CD14-positive monocyte (primary cell): ENCODE data around the gene UNCX. TPM values are rescaled to one million over a fixed set of nuclear protein-coding genes. Genes with fewer than 3 reads are reported as not detected.

ENCODE experiments used
- DNase-seq, 3 donors: peaks; one replicate each; pipeline ENCODE4 v3.0.0-alpha.2; 2011 to 2022
- H2AFZ ChIP-seq: 2 replicates; pipeline ENCODE4 v1.6.0; 2012; ENCODE audit warnings: mild to moderate bottlenecking, low read depth, low read length, inconsistent platforms; ENCODE audit not compliant: insufficient read depth, poor library complexity, severe bottlenecking
- H3K27ac ChIP-seq, 2 donors: 1 replicate in 1 of 2; 2 replicates in 1 of 2; pipeline ENCODE4 v1.5.1; 2012 to 2013; ENCODE audit warnings: low read length in 2 of 2, control low read depth in 1 of 2, inconsistent platforms in 1 of 2, low read depth in 1 of 2, mild to moderate bottlenecking in 1 of 2
- H3K27me3 ChIP-seq, 2 donors: one replicate each; pipeline versions ENCODE4 v1.6.0 to v1.6.1; 2011 to 2013; ENCODE audit warnings: low read length in 2 of 2; ENCODE audit not compliant: control insufficient read depth in 2 of 2, insufficient read depth in 2 of 2
- H3K36me3 ChIP-seq, 2 donors: replicated peaks in 1 of 2; 1 replicate in 1 of 2; 2 replicates in 1 of 2; pipeline versions ENCODE4 v1.5.1 to v1.6.1; 2012 to 2013; ENCODE audit warnings: low read length in 2 of 2, control low read depth in 1 of 2, inconsistent platforms in 1 of 2, mild to moderate bottlenecking in 1 of 2; ENCODE audit not compliant: insufficient read depth in 2 of 2, control insufficient read depth in 1 of 2
- H3K4me1 ChIP-seq, 2 donors: 1 replicate in 1 of 2; 2 replicates in 1 of 2; pipeline versions ENCODE4 v1.5.1 to v1.6.1; 2012 to 2013; ENCODE audit warnings: low read length in 2 of 2, control low read depth in 1 of 2, inconsistent platforms in 1 of 2, mild to moderate bottlenecking in 1 of 2, moderate library complexity in 1 of 2; ENCODE audit not compliant: insufficient read depth in 2 of 2, control insufficient read depth in 1 of 2
- H3K4me2 ChIP-seq: replicated peaks from 2 replicates; pipeline ENCODE3; 2012; ENCODE audit warnings: low read length, moderate library complexity, mild to moderate bottlenecking; ENCODE audit not compliant: poor library complexity, severe bottlenecking; ENCODE audit errors: extremely low read depth
- H3K4me3 ChIP-seq, 3 experiments: fragments of 200-600 bp in 1 of 3; sonication (generic) in 1 of 3; replicated peaks in 1 of 3; 1 replicate in 2 of 3; 2 replicates in 1 of 3; pipeline ENCODE4 v1.5.1; 2011 to 2013; ENCODE audit warnings: low read length in 3 of 3, mild to moderate bottlenecking in 3 of 3, control low read depth in 2 of 3, low read depth in 2 of 3, inconsistent platforms in 1 of 3, moderate library complexity in 1 of 3
- H3K79me2 ChIP-seq: 2 replicates; pipeline ENCODE4 v1.6.0; 2012; ENCODE audit warnings: mild to moderate bottlenecking, control low read depth, inconsistent platforms, low read length, moderate library complexity; ENCODE audit not compliant: insufficient read depth
- H3K9ac ChIP-seq: 2 replicates; pipeline ENCODE4 v1.6.0; 2017; ENCODE audit warnings: low read length, mild to moderate bottlenecking; ENCODE audit not compliant: insufficient read depth, poor library complexity, severe bottlenecking
- H3K9me3 ChIP-seq, 2 donors: replicated peaks in 1 of 2; 1 replicate in 1 of 2; 2 replicates in 1 of 2; pipeline versions ENCODE4 v1.5.1 to v1.6.1; 2012 to 2013; ENCODE audit warnings: low read length in 2 of 2, control low read depth in 1 of 2; ENCODE audit not compliant: control insufficient read depth in 1 of 2, insufficient read depth in 1 of 2
- H4K20me1 ChIP-seq: 2 replicates; pipeline ENCODE4 v1.6.0; 2012; ENCODE audit warnings: mild to moderate bottlenecking, low read length, control low read depth, moderate library complexity; ENCODE audit not compliant: insufficient read depth
- H3K27ac Mint-ChIP-seq, 7 donors: one replicate each; pipeline ENCODE4 v1.8.0; 2020; ENCODE audit warnings: mild to moderate bottlenecking in 7 of 7, mixed read lengths in 7 of 7, moderate library complexity in 6 of 7, inconsistent platforms in 2 of 7
- H3K27me3 Mint-ChIP-seq, 3 donors: one replicate each; pipeline ENCODE4 v1.8.0; 2021 to 2022; ENCODE audit warnings: low read depth in 3 of 3, mild to moderate bottlenecking in 3 of 3, mixed read lengths in 3 of 3, moderate library complexity in 3 of 3, inconsistent platforms in 1 of 3
- H3K36me3 Mint-ChIP-seq, 2 donors: one replicate each; pipeline ENCODE4 v1.8.0; 2020; ENCODE audit warnings: mixed read lengths in 2 of 2, inconsistent platforms in 1 of 2, mild to moderate bottlenecking in 1 of 2
- H3K4me1 Mint-ChIP-seq: one replicate; pipeline ENCODE4 v1.8.0; 2020; ENCODE audit warnings: mild to moderate bottlenecking, mixed read lengths
- H3K4me3 Mint-ChIP-seq, 2 donors: one replicate each; pipeline ENCODE4 v1.8.0; 2020; ENCODE audit warnings: mild to moderate bottlenecking in 2 of 2, mixed read lengths in 2 of 2, moderate library complexity in 1 of 2
- H3K9me3 Mint-ChIP-seq, 7 donors: one replicate each; pipeline ENCODE4 v1.8.0; 2020 to 2022; ENCODE audit warnings: mixed read lengths in 7 of 7, mild to moderate bottlenecking in 6 of 7, moderate library complexity in 6 of 7, inconsistent platforms in 2 of 7
- WGBS: methylation state at CpG from one replicate; pipeline ENCODE4 v1.1.5; 2013; ENCODE audit warnings: missing lambda C conversion rate; ENCODE audit not compliant: insufficient coverage; 5-methylcytosine and 5-hydroxymethylcytosine counted together
- intact Hi-C, 2 donors: fragments of 100-400 bp; cut with micrococcal nuclease; formaldehyde crosslinking; loops; one replicate each; pipeline versions ENCODE4 v1.15.0 to v1.15.1; 2023
- polyA plus RNA-seq, 3 donors: library from polyadenylated mRNA; depleted of rRNA in 1 of 3; unstranded in 2 of 3; stranded (reverse) in 1 of 3; fragments of 300-500 nt in 2 of 3; fragments of >200 nt in 1 of 3; fragmentation: Illumina TruSeq in 2 of 3; gene quantifications; 1 replicate in 2 of 3; 2 replicates in 1 of 3; pipeline ENCODE4 v1.2.3, GENCODE V29; 2012 to 2021
- TF ChIP-seq, protein P1 (sequence below): fragments of 200-600 bp; IDR thresholded peaks from one replicate; pipeline ENCODE4 v1.8.0; 2022; ENCODE audit warnings: antibody characterized with exemption, mild to moderate bottlenecking

The UNCX gene
- polyA plus RNA-seq, 3 donors, result not detected

DNA sequence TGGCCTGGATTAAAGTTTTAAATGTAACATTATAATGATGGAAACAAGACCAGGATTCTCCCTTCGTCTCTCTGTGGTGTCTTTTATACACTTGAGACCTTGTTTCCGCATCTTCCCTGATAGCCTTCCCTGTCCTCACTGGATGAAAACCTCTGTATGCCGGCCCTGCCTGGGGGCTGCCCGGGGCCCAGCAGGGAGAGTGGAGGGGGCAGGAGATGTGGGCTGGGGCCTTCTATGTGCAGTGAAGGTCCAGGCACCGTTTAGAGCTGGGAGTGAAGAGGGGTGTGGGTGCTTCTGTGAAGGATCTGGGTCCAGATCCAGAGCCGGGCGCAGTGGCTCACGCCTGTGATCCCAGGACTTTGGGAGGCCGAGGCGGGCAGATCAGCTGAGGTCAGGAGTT, 50.7 kb downstream of the UNCX start:
- Histone ChIP-seq H2AFZ (no peak overlapping the region), H3K27me3 (no peaks in the 10 kb centered on the region), H3K4me3 (no peak overlapping the region), H3K27ac (no peak overlapping the region), H3K4me1 (no peaks in the 10 kb centered on the region), H3K36me3 (no peaks in the 10 kb centered on the region), H3K9ac (no peak overlapping the region), H3K9me3 (peaks cover 0 to 4% of the 10 kb centered on the region in 2 donors), H3K79me2 (no peaks in the 10 kb centered on the region), H3K4me2 (no peak overlapping the region), H4K20me1 (no peaks in the 10 kb centered on the region)
- H3K27me3 Mint-ChIP-seq, result peaks cover 4 to 19% (median 11%) of the 10 kb centered on the region in 3 donors
- no peak overlapping the region for H3K27ac Mint-ChIP-seq
- intact Hi-C loops, result no loop called here
- no peaks in the 10 kb centered on the region for H3K36me3 Mint-ChIP-seq
- no peak for DNase-seq
- H3K9me3 Mint-ChIP-seq, result peaks cover 0 to 18% (median 5%) of the 10 kb centered on the region in 7 donors
- TF ChIP-seq, protein P1, sequence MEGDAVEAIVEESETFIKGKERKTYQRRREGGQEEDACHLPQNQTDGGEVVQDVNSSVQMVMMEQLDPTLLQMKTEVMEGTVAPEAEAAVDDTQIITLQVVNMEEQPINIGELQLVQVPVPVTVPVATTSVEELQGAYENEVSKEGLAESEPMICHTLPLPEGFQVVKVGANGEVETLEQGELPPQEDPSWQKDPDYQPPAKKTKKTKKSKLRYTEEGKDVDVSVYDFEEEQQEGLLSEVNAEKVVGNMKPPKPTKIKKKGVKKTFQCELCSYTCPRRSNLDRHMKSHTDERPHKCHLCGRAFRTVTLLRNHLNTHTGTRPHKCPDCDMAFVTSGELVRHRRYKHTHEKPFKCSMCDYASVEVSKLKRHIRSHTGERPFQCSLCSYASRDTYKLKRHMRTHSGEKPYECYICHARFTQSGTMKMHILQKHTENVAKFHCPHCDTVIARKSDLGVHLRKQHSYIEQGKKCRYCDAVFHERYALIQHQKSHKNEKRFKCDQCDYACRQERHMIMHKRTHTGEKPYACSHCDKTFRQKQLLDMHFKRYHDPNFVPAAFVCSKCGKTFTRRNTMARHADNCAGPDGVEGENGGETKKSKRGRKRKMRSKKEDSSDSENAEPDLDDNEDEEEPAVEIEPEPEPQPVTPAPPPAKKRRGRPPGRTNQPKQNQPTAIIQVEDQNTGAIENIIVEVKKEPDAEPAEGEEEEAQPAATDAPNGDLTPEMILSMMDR, result no peak
- no peak overlapping the region for H3K4me3 Mint-ChIP-seq
- 75% methylated on average over 4 of the region's 10 CpGs for WGBS
- H3K4me1 Mint-ChIP-seq, result no peaks in the 10 kb centered on the region

DNA sequence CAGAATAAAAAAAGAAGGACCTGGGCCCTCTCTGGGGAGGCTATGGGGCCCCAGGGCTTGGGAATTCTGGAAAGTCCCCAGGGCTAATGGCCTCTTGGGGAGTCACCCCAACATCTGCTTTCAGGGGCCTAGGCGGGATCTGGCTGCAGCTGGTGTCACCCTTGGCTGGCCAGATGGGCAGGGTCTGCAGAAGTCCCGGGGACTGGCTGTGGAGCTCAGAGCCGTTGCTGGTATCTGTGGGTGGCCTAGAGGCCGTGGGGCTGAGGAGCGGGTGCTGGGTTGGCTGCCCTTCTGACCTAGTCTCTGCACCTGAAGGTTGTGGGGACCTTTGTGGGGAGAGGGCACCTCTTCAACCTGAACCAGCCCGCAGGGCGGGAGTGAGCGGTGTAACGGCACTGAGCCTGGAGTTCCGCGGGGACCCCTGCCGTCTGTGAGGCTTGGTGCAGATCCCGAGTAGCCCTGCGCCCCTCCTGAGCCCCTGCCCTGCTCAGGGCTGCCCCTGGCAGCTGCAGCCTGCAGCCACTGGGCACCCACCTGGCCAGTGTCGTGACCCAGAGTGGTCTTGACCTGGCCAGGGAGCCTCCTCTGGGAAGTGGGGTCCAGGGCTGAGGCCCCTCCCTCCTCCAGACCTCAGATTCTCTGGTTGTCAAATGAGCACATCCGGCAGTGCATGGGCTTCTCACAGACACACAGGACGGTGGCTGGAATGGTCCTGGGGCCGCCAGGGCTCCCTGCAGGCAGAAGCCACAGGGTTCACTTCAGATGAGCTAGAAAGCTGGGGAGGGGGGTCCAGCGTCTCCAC, 51.5 kb downstream of the UNCX start:
- H3K4me1 ChIP-seq, result no peaks in the 10 kb centered on the region
- TF ChIP-seq, protein P1, result no peak
- no peak for DNase-seq
- whole genome bisulfite sequencing, result 75% methylated on average over 18 of the region's 19 CpGs
- no peak overlapping the region for H3K4me2 ChIP-seq
- H3K4me3 ChIP-seq, result no peak overlapping the region
- H3K27me3 ChIP-seq, result peaks cover 0 to 4% of the 10 kb centered on the region in 2 donors
- peaks cover 0 to 18% (median 5%) of the 10 kb centered on the region in 7 donors for H3K9me3 Mint-ChIP-seq
- no peaks in the 10 kb centered on the region for H3K36me3 Mint-ChIP-seq
- no peak overlapping the region for H3K4me3 Mint-ChIP-seq
- intact Hi-C loops, result no loop called here
- H2AFZ ChIP-seq, result no peak overlapping the region
- no peak overlapping the region for H3K27ac ChIP-seq
- peaks cover 0 to 4% of the 10 kb centered on the region in 2 donors for H3K9me3 ChIP-seq
- H3K36me3 ChIP-seq, result no peaks in the 10 kb centered on the region
- H3K27me3 Mint-ChIP-seq, result peaks cover 4 to 18% (median 15%) of the 10 kb centered on the region in 3 donors
- H3K79me2 ChIP-seq, result no peaks in the 10 kb centered on the region
- no peaks in the 10 kb centered on the region for H3K4me1 Mint-ChIP-seq
- H3K9ac ChIP-seq, result no peak overlapping the region
- no peak overlapping the region for H3K27ac Mint-ChIP-seq
- H4K20me1 ChIP-seq, result no peaks in the 10 kb centered on the region
